H1 (cell line): Measurements from ENCODE around the gene NKD2.
"Not testable (repeated sequence)": the region's sequence is repeated elsewhere in the genome, so short reads cannot be mapped to it uniquely, and the experiment has no call there.

Experiments used
- CEBPB ChIP-seq: IDR thresholded peaks from 2 replicates; pipeline ENCODE4 v1.6.1; 2012; ENCODE audit warnings: low read depth, low read length
- CHD2 ChIP-seq: IDR thresholded peaks from 2 replicates; pipeline ENCODE4 v1.6.1; 2012; ENCODE audit warnings: low read length, improper control_type of control experiment
- CTCF ChIP-seq, 3 experiments: IDR thresholded peaks; 1 replicate in 2 of 3; 2 replicates in 1 of 3; pipeline versions ENCODE4 v1.5.1 to v1.6.1; 2011; ENCODE audit warnings: low read length in 3 of 3, mild to moderate bottlenecking in 3 of 3, inconsistent platforms in 2 of 3, low read depth in 1 of 3, moderate library complexity in 1 of 3; ENCODE audit not compliant: insufficient read depth in 1 of 3; ENCODE audit errors: control extremely low read depth in 1 of 3
- MAX ChIP-seq: IDR thresholded peaks from 2 replicates; pipeline ENCODE4 v1.6.1; 2012; ENCODE audit warnings: inconsistent platforms
- POLR2A ChIP-seq, 2 experiments: IDR thresholded peaks; 1 replicate in 1 of 2; 2 replicates in 1 of 2; pipeline ENCODE4 v1.6.1; 2011; ENCODE audit warnings: low read depth in 2 of 2, low read length in 2 of 2, mild to moderate bottlenecking in 2 of 2; ENCODE audit errors: control extremely low read depth in 1 of 2
- RFX5 ChIP-seq: IDR thresholded peaks from 2 replicates; pipeline ENCODE4 v1.6.1; 2011; ENCODE audit warnings: low read depth, low read length, improper control_type of control experiment, borderline replicate concordance
- SAP30 ChIP-seq: fragments of 300-600 bp; sonication (generic); IDR thresholded peaks from 2 replicates; pipeline ENCODE4 v1.7.1; 2012; ENCODE audit warnings: low read length, moderate library complexity, mild to moderate bottlenecking, inconsistent platforms; ENCODE audit not compliant: insufficient read depth, insufficient replicate concordance
- TCF12 ChIP-seq: IDR thresholded peaks from 2 replicates; pipeline ENCODE4 v1.6.1; 2011; ENCODE audit warnings: low read depth, mild to moderate bottlenecking, low read length

GRCh38 chr5:1061292-1061691, 52.7 kb downstream of the NKD2 start:
- TF ChIP-seq SAP30; MAX; CHD2; CTCF (IDR thresholded peaks at IDR 0.05; ENCODE audit: control extremely low read depth in 1 of 3, insufficient read depth in 1 of 3, low read depth in 1 of 3, low read length in 3 of 3); TCF12; CEBPB; RFX5; POLR2A (IDR thresholded peaks at IDR 0.05; ENCODE audit: control extremely low read depth in 1 of 2, low read depth in 2 of 2, low read length in 2 of 2): not testable (repeated sequence)
